GM19468 (cell line): Measurements from ENCODE around the gene PHRF1.

ENCODE experiments used
- ATAC-seq: cut with Tn5 transposase; IDR thresholded peaks from one replicate; pipeline ENCODE4 v1.9.1; 2021; ENCODE audit warnings: mild to moderate bottlenecking, moderate library complexity, moderate number of reproducible peaks; ENCODE audit not compliant: unreplicated experiment; ENCODE audit errors: extremely low read depth

Gene PHRF1

GRCh38 chr11:624705-625635, 48.7 kb downstream of the PHRF1 start, which contains the start of gene CDHR5:
Gene CDHR5 (minus strand): TSS chr11:624955. CDS start chr11:624902, 53 bp downstream.
- ATAC-seq, result no peak

GRCh38 chr11:625636-626268, 49.5 kb downstream of the PHRF1 start:
- no peak for ATAC-seq

GRCh38 chr11:626475-627307, 50.4 kb downstream of the PHRF1 start, which contains the start of gene SCT:
Gene SCT (minus strand): TSS chr11:627181. CDS start chr11:627143, 38 bp downstream.
- no peak for ATAC-seq

GRCh38 chr11:627308-627576, 51.0 kb downstream of the PHRF1 start:
- ATAC-seq, result no peak

- no peak for ATAC-seq
These were observed 51.8 kb downstream of the PHRF1 start for GRCh38 chr11:628056-628455.

GRCh38 chr11:629237-629583, 52.9 kb downstream of the PHRF1 start:
- no peak for ATAC-seq

GRCh38 chr11:630871-631270, 54.6 kb downstream of the PHRF1 start:
- ATAC-seq, result no peak

GRCh38 chr11:635945-636510, 59.8 kb downstream of the PHRF1 start:
- no peak for ATAC-seq

- ATAC-seq, result no peak
These were observed 60.5 kb downstream of the PHRF1 start, which contains the start of gene DRD4 for GRCh38 chr11:636511-637332. Gene DRD4 (plus strand): TSS chr11:637269. CDS start chr11:637305, 36 bp downstream.

GRCh38 chr11:637333-637592, 61.0 kb downstream of the PHRF1 start:
- no peak for ATAC-seq

GRCh38 chr11:637593-638521, 61.6 kb downstream of the PHRF1 start:
- no peak for ATAC-seq

GRCh38 chr11:638631-639331, 62.5 kb downstream of the PHRF1 start:
- no peak for ATAC-seq

- ATAC-seq, result no peak
These were observed 63.2 kb downstream of the PHRF1 start for GRCh38 chr11:639332-639955.

GRCh38 chr11:640021-640706, 63.9 kb downstream of the PHRF1 start:
- ATAC-seq, result no peak

- no peak for ATAC-seq
These were observed 65.6 kb downstream of the PHRF1 start for GRCh38 chr11:641806-642370.

GRCh38 chr11:643366-643765, 67.1 kb downstream of the PHRF1 start:
- ATAC-seq, result no peak
